Memory B cell (primary cell): ENCODE results near the gene RGS9BP.
A peak's percentile ranks its signal among the peaks of the same experiment; 100 is the strongest.
"Not testable (repeated sequence)": the region's sequence is repeated elsewhere in the genome, so short reads cannot be mapped to it uniquely, and the experiment has no call there.

Source experiments
- ATAC-seq: fragments of 150-1000 bp; cut with Tn5 transposase; 2 replicates; pipeline ENCODE4 v1.10.0; 2021; ENCODE audit warnings: low read depth, mild to moderate bottlenecking, moderate library complexity
- DNase-seq, 2 donors: peaks; one replicate each; pipeline ENCODE4 v3.0.0; 2022; ENCODE audit warnings: low spot score in 2 of 2
- H3K27ac Mint-ChIP-seq: one replicate; pipeline ENCODE4 v1.8.0; 2022; ENCODE audit warnings: mild to moderate bottlenecking, moderate library complexity, mixed read lengths
- H3K27me3 Mint-ChIP-seq: one replicate; pipeline ENCODE4 v1.8.0; 2022; ENCODE audit warnings: mixed read lengths
- H3K36me3 Mint-ChIP-seq: one replicate; pipeline ENCODE4 v1.8.0; 2022; ENCODE audit warnings: mild to moderate bottlenecking, mixed read lengths
- H3K4me1 Mint-ChIP-seq: one replicate; pipeline ENCODE4 v1.8.0; 2022; ENCODE audit warnings: mixed read lengths
- H3K4me3 Mint-ChIP-seq: one replicate; pipeline ENCODE4 v1.8.0; 2022; ENCODE audit warnings: mild to moderate bottlenecking, moderate library complexity, mixed read lengths
- H3K9me3 Mint-ChIP-seq: one replicate; pipeline ENCODE4 v1.8.0; 2022; ENCODE audit warnings: mixed read lengths

The RGS9BP gene, protein sequence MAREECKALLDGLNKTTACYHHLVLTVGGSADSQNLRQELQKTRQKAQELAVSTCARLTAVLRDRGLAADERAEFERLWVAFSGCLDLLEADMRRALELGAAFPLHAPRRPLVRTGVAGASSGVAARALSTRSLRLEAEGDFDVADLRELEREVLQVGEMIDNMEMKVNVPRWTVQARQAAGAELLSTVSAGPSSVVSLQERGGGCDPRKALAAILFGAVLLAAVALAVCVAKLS

DNA sequence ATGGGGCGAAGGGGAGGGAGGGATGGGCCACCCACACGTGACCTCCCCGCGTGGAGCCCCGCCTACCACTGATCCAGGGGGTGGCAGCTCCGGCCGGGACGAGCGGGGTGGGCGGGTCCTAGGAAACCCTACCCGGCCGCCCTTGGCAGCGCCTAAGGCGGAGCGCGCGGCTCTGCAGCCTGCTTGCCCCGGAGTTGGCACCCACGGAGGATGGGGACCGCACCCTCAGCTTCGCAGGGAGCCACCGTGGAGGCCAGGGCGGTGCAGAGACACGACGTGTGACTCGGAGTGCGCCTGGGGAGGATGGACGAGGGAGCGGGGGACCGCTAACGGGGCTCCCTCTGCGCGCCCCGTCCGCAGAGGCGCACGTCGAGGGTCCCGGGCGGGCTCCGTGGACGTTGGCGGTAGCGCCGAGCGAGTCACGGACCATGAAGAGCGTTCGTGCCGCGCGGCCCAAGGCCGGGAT, at the start of gene RGS9BP:
TSS of gene RGS9BP (plus strand) at position 129 of the 466 bp plus-strand sequence. CDS start 416 bp downstream, outside the sequence.
- H3K36me3 Mint-ChIP-seq = no peaks in the 10 kb centered on the region
- peak within 1 kb of the TSS; percentile 94 for H3K4me3 Mint-ChIP-seq
- peaks cover 18% of the 10 kb centered on the region for H3K4me1 Mint-ChIP-seq
- ATAC-seq (peak; percentile 26), DNase-seq (peak; percentile 33 to 63)
- peaks cover 4% of the 10 kb centered on the region for H3K27me3 Mint-ChIP-seq
- peak within 1 kb of the TSS; percentile 75 for H3K27ac Mint-ChIP-seq
- no peaks in the 10 kb centered on the region for H3K9me3 Mint-ChIP-seq

DNA sequence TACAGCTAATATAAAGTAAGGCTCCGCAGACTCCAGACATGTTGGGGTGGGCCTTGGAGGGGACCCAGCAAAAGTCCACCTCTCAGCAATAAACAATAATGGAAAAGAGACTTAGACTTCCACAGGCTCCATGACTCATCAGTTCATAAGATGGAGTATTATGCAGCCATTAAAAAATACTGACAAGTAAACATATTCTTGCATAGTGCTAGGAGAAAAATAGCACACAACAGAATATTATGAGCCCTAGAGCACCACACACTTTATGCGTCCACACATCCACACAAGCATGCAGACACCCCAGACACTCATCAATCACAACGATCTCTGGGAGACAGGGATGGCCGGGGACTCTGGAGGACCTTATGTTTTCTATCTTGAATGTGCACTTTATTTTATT, 48.7 kb upstream of the RGS9BP start:
- Mint-ChIP-seq H3K4me3 (no peak overlapping the region), H3K27ac (no peak overlapping the region), H3K4me1 (no peaks in the 10 kb centered on the region), H3K36me3 (peaks cover 33% of the 10 kb centered on the region), H3K27me3 (no peaks in the 10 kb centered on the region), H3K9me3 (no peaks in the 10 kb centered on the region)
- DNase-seq (no peak), ATAC-seq (no peak)

DNA sequence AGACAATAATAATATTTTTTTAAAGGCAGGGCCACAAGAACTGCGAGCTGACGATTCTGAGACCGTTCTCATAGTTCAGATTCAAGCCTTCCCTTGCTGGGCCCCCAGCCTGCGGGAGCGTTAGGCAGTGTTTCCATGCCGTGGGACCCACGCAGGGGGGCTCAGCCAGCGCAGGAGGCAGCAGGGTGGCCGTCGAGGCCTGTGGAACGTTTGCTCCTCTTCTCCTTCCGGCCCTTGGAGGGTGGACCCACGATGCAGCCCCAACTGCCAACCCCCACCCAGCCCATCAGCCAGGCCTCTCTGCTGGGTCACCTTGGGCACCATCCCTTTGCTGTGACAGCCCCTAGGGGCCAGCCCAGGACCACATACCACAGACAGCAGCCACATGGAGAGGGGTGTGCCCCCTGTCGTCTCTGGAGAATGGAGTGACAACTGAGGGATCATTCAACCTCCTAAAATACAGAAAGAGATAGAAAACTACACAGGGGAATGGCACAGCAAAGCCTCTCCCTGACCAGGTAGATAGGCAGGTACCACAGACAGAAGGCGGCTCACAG, 47.9 kb upstream of the RGS9BP start:
- no peak for ATAC-seq
- Mint-ChIP-seq H3K27me3 (no peaks in the 10 kb centered on the region), H3K4me3 (no peak overlapping the region), H3K27ac (no peak overlapping the region), H3K4me1 (no peaks in the 10 kb centered on the region), H3K9me3 (no peaks in the 10 kb centered on the region), H3K36me3 (peaks cover 26% of the 10 kb centered on the region)
- no peak for DNase-seq

DNA sequence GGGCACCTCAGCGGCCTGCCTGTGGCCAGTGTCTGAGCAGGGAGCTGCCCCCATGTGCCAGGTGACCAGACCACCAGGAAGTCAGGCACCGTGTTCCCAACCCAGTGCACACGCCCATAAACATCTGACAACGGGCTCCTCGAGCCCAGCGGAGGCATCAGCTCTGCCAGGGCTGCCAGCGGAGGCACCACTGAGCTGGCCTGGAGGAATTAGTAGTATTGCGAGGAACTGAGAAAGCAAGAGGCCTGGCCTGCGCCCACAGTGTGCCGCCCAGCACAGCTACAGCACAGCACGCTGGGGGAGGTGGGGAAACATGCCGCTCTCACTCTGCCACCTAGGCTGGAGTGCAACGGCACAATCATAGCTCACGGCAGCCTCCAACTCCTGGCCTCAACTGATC, 45.3 kb upstream of the RGS9BP start:
- ATAC-seq (no peak), DNase-seq (no peak)
- Mint-ChIP-seq H3K9me3 (no peaks in the 10 kb centered on the region), H3K4me3 (no peak overlapping the region), H3K36me3 (peaks cover 21% of the 10 kb centered on the region), H3K4me1 (no peaks in the 10 kb centered on the region), H3K27ac (no peak overlapping the region), H3K27me3 (no peaks in the 10 kb centered on the region)

DNA sequence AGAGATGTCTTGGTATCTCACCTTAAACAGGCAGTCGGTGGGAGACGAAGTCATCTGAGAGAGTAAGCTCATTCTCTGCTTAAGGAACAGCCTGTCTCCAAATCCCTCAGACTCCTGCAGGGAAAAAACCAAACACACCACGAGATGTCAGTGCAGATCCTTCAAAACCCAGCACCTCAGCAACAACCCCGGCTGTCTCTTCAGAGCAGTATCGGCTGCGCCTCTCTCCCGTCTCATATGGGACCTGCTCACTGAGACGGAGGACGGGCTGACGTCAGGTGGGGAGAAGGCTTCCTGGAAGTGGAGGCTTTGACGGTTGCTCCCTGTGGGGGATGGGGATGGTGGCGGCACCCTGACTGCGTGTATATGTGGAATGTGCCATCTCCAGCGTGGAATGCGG, 44.3 kb upstream of the RGS9BP start:
- no peaks in the 10 kb centered on the region for H3K9me3 Mint-ChIP-seq
- H3K36me3 Mint-ChIP-seq = peaks cover 24% of the 10 kb centered on the region
- no peak for DNase-seq
- H3K27me3 Mint-ChIP-seq = no peaks in the 10 kb centered on the region
- no peak overlapping the region for H3K27ac Mint-ChIP-seq
- no peaks in the 10 kb centered on the region for H3K4me1 Mint-ChIP-seq
- no peak overlapping the region for H3K4me3 Mint-ChIP-seq
- ATAC-seq = no peak

DNA sequence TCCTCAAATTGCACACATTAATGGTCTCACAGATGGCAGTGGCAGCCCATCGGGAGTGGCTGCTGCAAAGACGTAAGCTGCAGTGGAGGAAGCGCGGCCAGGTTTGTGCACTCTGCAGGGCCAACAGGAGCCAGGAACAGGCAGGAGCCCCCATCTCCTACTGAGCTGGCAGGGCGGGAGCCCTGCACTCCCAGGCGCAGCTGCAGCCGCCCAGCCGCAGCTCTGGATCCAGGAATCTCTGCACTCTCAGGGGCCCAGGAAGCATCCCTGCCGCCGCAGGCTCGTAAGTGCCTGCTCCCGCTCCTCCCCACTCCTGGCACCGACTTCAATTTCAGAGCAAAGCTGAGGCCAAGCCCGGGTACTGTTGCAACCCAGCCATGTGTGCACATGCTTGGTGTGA, 38.2 kb upstream of the RGS9BP start:
- no peak overlapping the region for H3K4me3 Mint-ChIP-seq
- no peak overlapping the region for H3K27ac Mint-ChIP-seq
- no peaks in the 10 kb centered on the region for H3K9me3 Mint-ChIP-seq
- no peaks in the 10 kb centered on the region for H3K27me3 Mint-ChIP-seq
- ATAC-seq (no peak), DNase-seq (no peak)
- no peaks in the 10 kb centered on the region for H3K4me1 Mint-ChIP-seq
- H3K36me3 Mint-ChIP-seq = peaks cover 37% of the 10 kb centered on the region

DNA sequence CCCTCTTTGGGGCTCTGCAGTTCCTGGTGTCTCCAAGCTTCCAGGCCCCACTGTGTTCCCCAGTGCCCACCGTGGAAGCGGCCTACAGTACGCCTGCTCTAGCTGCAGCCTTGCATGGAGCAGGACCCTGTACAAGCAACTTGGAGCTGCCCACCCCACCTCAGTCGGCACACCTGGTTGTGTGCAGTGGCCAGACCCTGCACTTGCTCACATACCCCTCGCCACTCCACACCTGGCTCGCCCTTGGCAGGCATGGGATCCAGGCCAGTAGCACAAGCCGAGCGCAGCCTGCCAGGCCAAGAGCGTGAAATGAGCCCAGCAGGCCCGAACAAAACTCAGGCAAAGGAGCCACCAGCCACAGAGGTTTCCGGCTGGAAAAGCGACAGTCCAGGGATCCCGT, 37.0 kb upstream of the RGS9BP start:
- DNase-seq = no peak
- peaks cover 40% of the 10 kb centered on the region for H3K36me3 Mint-ChIP-seq
- H3K27ac Mint-ChIP-seq = no peak overlapping the region
- H3K9me3 Mint-ChIP-seq = no peaks in the 10 kb centered on the region
- no peaks in the 10 kb centered on the region for H3K4me1 Mint-ChIP-seq
- ATAC-seq = no peak
- no peaks in the 10 kb centered on the region for H3K27me3 Mint-ChIP-seq
- no peak overlapping the region for H3K4me3 Mint-ChIP-seq

DNA sequence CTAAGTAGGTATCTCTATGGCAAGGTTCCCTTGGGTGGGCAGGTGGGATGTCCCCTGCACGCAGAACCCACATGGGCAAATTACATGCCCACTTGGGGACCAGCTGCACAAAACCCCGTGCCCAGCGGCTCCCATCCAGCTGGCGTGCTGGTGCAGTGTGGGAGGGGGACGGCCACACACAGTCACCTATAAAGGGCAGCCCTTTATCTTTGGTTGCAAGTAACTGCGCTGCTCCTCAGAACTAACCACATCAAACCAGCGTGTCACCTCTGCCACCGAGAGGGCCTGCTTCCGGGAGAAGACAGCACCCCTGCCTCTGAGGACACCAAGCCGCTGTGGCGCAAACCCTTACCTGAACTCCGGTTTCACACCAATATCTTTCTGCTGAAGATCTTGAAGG, 32.9 kb upstream of the RGS9BP start:
- Mint-ChIP-seq H3K27me3 (no peaks in the 10 kb centered on the region), H3K27ac (no peak overlapping the region), H3K4me3 (no peak overlapping the region), H3K4me1 (peaks cover 3% of the 10 kb centered on the region), H3K36me3 (peaks cover 43% of the 10 kb centered on the region), H3K9me3 (no peaks in the 10 kb centered on the region)
- DNase-seq = no peak
- no peak for ATAC-seq

DNA sequence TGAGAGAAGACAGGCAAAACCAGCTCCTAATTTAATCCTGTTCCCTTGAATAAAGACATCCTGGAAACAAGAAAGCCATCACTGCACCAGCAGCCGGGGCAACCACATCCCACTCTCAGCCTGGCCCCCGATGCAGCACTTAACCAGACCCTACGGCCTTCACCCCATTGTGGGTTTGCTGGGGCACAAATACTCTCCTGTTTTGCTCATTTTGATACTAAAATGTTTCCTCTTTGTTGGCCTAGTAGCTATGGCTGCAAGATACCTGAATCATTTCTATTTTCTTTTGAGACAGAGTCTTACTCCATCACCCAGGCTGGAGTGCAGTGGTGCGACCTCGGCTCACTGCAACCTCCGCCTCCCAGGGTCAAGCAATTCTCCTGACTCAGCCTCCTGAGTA, 29.1 kb upstream of the RGS9BP start:
- no peak for DNase-seq
- peaks cover 35% of the 10 kb centered on the region for H3K36me3 Mint-ChIP-seq
- H3K27me3 Mint-ChIP-seq = no peaks in the 10 kb centered on the region
- no peak for ATAC-seq
- H3K9me3 Mint-ChIP-seq = no peaks in the 10 kb centered on the region
- H3K27ac Mint-ChIP-seq = no peak overlapping the region
- peaks cover 3% of the 10 kb centered on the region for H3K4me1 Mint-ChIP-seq
- H3K4me3 Mint-ChIP-seq = no peak overlapping the region

DNA sequence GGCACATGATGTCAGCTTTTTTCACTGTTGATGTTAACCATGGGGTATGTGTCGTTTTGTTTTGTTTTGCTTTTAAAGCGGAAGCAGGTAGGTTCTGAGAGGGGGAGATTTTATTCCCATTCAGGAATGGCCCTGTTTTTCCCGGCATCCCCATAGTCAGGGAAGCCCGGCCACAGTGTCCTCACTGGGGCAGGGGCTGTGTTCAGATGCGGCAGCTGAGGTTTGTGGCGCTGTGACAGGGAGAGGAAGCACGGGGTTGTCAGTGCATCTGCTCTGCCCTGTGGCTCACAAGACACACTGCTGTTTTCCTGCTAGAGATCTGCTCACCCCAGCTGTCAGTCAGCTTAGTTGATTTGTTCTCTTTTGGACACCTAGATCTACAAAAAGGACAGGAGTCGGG, 28.3 kb upstream of the RGS9BP start:
- peaks cover 3% of the 10 kb centered on the region for H3K4me1 Mint-ChIP-seq
- no peak overlapping the region for H3K27ac Mint-ChIP-seq
- H3K9me3 Mint-ChIP-seq = no peaks in the 10 kb centered on the region
- no peak for DNase-seq
- no peak for ATAC-seq
- no peak overlapping the region for H3K4me3 Mint-ChIP-seq
- H3K36me3 Mint-ChIP-seq = peaks cover 32% of the 10 kb centered on the region
- no peaks in the 10 kb centered on the region for H3K27me3 Mint-ChIP-seq

DNA sequence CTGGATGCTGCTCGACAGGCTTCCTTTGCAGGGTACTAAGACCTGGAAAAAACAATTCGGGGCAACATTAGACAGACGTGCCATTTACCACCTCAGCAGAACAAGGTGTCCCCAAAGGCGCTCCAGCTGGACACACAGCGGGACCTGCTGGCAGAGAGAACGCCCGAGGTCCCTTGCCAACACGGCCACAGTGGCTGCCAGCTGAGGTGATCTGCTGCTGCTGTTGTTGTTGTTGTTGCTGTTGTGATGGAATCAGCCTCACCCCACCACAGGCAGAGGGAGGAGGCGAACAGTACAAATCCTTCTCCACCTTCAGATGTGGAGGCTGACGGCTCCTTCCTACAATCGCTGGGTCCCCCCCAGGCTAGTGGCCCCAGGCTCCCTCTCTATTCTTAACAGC, 25.9 kb upstream of the RGS9BP start:
- Mint-ChIP-seq H3K4me3 (no peak overlapping the region), H3K4me1 (peaks cover 3% of the 10 kb centered on the region), H3K36me3 (peaks cover 22% of the 10 kb centered on the region), H3K9me3 (no peaks in the 10 kb centered on the region), H3K27me3 (no peaks in the 10 kb centered on the region), H3K27ac (no peak overlapping the region)
- no peak for DNase-seq
- ATAC-seq = no peak

DNA sequence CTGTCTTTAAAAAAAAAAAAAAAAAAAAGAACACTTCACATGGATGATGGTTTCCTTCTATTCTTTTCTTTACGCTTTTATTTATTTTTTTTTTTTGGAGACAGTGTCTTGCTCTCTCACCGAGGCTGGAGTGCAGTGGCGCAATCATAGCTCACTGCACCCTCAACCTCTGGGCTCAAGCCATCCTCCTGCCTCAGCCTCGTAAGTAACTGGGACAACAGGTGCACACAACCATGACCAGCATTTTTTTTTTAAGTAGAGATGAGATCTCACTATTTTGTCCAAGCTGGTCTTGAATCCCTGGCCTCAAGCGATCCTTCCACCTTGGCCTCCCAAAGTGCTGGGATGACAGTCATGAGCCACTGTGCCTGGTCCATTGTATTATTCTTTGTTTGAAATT, 25.0 kb upstream of the RGS9BP start:
- H3K27me3 Mint-ChIP-seq = no peaks in the 10 kb centered on the region
- DNase-seq (no peak), ATAC-seq (no peak)
- H3K9me3 Mint-ChIP-seq = no peaks in the 10 kb centered on the region
- no peak overlapping the region for H3K27ac Mint-ChIP-seq
- peaks cover 23% of the 10 kb centered on the region for H3K36me3 Mint-ChIP-seq
- H3K4me3 Mint-ChIP-seq = no peak overlapping the region
- H3K4me1 Mint-ChIP-seq = peaks cover 3% of the 10 kb centered on the region

DNA sequence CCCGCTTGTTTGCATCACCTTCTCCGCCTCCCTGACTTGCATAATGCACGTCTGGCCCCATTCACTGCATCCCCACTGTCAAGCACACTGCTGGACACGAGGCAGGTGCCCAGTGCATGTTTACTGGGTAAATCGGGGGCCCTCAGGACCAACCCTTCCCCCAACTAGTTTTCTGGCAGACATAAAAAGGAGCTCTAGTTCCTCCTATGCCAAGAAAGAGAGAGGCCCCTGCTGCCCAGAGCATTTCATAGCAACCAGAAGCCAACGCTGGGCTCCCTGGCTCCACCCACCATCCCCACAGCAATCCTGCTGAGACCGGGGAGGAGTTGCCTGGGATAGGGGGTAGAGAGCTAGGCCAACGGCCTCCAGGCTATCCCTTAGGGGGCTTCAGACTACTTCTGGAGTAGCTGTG, 23.9 kb upstream of the RGS9BP start:
- ATAC-seq = no peak
- Mint-ChIP-seq H3K4me1 (no peaks in the 10 kb centered on the region), H3K9me3 (no peaks in the 10 kb centered on the region), H3K27me3 (no peaks in the 10 kb centered on the region), H3K27ac (no peak overlapping the region), H3K4me3 (no peak overlapping the region), H3K36me3 (peaks cover 25% of the 10 kb centered on the region)
- DNase-seq = no peak

DNA sequence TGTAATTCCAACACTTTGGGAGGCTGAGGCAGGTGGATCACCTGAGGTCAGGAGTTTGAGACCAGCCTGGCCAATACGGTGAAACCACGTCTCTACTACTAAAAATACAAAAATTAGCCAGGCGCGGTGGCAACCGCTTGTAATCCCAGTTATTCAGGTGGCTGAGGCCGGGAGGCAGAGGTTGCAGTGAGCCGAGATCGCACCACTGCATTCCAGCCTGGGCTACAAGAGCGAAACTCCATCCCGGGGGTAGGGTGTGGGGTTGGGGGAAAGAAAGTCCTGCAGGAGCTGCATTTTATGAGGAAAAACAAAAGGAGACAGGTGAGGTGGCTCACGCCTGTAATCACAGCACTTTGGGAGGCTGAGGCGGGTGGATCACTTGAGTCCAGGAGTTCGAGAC, 23.3 kb upstream of the RGS9BP start:
- not testable (repeated sequence) for H3K4me3 Mint-ChIP-seq, H3K27me3 Mint-ChIP-seq, ATAC-seq, DNase-seq, H3K4me1 Mint-ChIP-seq, H3K9me3 Mint-ChIP-seq, H3K27ac Mint-ChIP-seq
- peaks cover 21% of the 10 kb centered on the region for H3K36me3 Mint-ChIP-seq
